Measurements from ENCODE around the gene FBXL17.

The FBXL17 gene

DNA sequence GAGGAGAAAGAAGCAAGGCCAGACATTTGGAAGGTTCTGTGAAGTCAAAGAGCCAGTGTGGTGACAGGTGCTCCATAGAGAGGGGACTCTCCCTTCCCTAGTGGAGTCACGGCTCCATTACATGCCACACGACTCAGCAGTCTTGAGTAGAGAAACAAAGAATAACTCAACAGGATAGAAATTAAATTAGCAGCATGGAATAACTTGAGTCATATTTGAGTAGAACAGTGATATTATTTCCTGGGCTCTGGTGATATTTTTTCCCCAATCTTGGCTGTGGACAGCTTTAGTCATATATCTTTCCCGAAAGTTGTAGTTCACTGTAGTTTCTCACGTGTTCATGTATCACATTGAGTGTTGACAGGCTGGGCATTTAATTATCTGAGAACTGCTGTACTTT is 561.5 kb downstream of the FBXL17 start:
- DNase-seq: no peak

DNA sequence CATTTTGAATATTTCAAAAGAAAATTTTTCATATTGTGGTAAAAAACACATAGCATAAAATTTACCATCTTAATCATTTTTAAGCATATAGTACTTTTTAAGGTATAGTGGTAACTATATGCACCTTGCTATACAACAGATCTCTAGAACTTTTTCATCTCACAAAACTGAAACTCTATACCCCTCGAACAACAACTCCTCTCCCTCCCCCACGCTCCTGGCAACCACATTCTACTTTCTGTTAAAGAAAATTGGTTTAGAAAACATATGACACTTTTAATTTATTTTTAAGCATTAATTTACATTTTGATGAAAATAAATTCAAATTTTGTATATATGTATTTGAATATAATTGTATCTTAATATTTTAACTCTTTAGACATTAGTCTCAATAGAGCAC is 563.9 kb downstream of the FBXL17 start:
- DNase-seq: no peak

DNA sequence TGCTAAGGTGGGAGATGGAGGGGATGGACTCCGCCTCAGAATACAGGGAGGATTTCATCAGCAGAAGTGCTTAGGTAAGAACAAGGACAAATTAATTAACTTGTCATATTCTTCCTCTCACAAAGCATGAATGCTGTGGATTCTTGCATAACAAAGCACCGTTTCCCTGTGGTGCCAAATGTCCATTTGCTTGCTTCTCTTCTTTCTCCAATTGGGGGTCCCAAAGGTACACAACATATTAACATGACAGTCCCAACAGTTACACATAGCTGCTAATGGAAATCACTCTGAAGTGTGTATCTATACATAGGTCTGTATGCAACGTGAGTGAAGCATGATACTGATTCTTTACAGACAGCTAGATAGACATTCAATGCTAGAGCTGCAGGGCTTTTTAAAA is 564.5 kb downstream of the FBXL17 start:
- DNase-seq: no peak

DNA sequence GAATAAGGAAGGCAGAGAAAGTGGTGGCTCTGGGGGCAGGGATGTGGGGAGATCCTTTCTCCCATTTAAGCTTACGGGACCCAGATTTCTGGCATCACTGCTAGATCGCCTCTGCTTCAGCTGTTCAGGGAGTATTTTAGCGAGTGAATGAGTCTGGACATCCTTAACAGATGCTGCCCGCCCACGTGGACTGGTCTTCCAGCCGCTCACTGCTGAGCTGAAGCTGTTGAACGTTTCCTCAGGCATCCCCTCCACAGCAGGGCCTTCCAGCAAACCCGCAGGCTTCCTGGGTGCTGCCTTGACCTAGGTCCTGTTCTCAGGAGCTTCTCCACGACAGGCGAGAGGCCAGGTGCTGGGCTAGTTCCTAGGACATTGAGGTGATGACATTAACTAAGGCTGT is 566.8 kb downstream of the FBXL17 start:
- DNase-seq: no peak

DNA sequence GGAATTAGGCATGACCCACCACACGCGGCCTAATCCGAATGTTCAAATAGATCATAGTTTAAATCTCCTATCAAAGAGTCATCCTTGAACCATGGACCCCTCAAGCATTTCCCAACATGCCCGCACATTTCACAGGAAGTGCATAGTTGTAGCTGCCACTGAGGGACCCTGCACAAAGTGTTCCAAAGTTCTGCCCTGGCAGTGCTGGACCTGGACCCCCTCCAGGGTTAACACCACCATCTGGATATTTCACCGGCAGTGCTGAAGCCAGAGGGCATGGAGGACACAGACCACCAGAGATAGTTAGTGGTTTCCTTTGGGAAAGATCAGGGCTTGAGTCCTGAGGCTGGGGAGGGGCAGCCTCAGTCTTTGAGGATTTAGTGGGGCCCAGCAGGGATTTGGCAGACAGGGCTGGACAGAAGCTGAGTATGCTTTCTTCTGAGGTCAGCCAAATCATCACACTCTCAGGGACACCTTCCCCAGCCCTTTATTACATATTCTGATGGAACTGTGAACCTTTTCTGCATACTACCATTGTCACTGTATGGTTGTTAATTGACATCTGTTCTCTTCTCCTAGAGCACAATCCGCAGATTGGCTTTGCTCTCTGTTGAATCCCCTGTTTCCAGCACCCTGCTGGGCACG is 567.6 kb downstream of the FBXL17 start:
- DNase-seq: no peak

DNA sequence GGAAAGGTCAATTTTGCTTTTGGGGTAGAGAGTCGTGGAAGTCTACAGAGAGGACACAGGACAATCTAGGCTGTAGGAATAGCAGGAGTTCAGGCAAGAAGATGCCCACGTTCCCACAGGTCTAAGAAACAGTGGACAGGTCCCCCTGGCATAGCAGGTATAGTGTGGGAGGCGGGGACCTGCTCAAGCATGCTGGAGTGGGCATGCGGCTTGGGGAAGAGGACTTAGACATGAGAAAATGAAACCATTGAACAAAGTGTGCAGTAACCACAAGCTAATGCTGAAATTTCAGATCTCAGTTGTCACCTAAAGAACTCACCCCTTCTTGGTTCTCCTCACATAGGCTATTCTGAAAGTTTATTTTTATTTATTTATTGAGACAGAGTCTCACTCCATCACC is 568.3 kb downstream of the FBXL17 start:
- DNase-seq: no peak

DNA sequence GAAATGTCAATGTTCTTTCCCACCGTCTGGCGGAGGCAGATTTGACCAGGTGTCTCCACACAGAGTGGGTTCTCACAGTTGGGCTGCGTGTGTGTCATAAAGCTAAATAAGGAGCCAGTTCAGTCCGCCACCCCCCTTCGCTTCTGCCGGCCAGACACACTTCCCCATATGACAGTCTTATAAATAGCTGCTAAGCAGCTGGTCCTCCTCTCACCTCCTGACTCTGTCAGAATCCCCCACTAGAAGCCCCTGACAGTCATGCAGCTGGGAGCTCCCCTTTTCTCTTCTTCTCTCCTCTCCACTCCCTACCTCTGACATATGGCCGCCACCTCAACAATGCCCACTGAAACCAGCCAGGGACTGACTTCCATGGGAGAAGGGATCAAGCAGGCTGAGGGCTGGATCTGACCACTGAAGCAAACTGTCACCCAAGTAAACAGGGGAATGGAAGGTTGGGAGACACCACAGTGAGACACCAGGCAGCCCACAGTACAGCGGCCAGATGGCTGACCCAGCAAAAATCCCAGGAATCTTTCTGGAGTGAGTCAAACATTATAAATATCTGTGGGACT is 569.2 kb downstream of the FBXL17 start:
- DNase-seq: peak in 2 of 56 donors; percentile 1 to 2

DNA sequence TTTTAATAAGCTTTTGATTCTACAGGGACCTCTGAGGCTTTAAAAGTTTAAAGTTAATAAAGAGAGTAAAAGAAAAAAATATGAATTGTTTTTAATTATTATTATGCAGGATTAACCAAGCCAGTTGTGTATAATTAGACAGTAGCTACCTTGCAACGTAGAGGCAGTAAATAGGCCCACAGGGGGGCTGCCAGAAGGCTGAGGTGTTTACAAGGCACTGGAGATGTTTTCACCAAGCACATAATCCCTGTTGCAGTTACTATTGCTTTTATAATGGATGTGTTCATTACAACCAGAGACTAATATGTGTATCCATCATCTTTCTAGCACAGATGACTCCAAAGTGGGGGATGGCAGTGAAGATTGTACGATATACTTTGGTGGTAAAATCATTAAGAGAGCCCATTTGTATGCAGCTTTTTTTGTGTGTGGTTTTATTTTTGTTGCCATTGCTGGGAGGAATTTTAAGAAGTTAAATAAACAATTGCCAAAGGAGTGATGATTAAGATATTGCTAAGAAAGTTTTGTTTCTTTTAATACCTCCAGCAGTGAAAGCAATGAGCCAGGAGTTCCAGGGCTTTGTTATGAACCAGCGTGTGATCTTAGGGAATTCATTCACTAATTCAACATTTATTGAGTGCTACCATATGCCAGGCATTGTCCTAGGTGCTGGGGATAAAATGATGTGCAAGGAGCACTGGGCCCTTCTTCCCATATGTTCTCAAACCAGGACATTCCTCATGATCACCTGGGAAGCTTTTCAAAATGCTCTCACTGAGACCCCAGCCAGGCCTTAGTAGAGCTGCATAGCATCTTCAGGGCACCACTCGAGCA is 572.5 kb downstream of the FBXL17 start:
- DNase-seq: no peak

Measured in nucleus accumbens (tissue), 56 donors.